Stimulated activated memory B cell treated with anti-CD40 and anti-IgM and Interleukin-4, amounts not matched to agents 10 μg/mL and 1 μg/mL and 100 μg/mL, for 72 hours (primary cell): ENCODE results near the gene LILRB2.
"Not testable (repeated sequence)": the region's sequence is repeated elsewhere in the genome, so short reads cannot be mapped to it uniquely, and the experiment has no call there.

Experiments
- ATAC-seq: fragments of 150-1000 bp; cut with Tn5 transposase; 2 replicates; pipeline ENCODE4 v1.10.0; 2021
- H3K27ac Mint-ChIP-seq: one replicate; pipeline ENCODE4 v1.8.0; 2022; ENCODE audit warnings: mild to moderate bottlenecking, mixed read lengths
- H3K27me3 Mint-ChIP-seq: one replicate; pipeline ENCODE4 v1.8.0; 2022; ENCODE audit warnings: mixed read lengths
- H3K36me3 Mint-ChIP-seq: one replicate; pipeline ENCODE4 v1.8.0; 2022; ENCODE audit warnings: mixed read lengths
- H3K4me1 Mint-ChIP-seq: one replicate; pipeline ENCODE4 v1.8.0; 2022; ENCODE audit warnings: mixed read lengths
- H3K4me3 Mint-ChIP-seq: one replicate; pipeline ENCODE4 v1.8.0; 2022; ENCODE audit warnings: mild to moderate bottlenecking, moderate library complexity, mixed read lengths
- H3K9me3 Mint-ChIP-seq: one replicate; pipeline ENCODE4 v1.8.0; 2022; ENCODE audit warnings: mixed read lengths

Gene LILRB2

DNA sequence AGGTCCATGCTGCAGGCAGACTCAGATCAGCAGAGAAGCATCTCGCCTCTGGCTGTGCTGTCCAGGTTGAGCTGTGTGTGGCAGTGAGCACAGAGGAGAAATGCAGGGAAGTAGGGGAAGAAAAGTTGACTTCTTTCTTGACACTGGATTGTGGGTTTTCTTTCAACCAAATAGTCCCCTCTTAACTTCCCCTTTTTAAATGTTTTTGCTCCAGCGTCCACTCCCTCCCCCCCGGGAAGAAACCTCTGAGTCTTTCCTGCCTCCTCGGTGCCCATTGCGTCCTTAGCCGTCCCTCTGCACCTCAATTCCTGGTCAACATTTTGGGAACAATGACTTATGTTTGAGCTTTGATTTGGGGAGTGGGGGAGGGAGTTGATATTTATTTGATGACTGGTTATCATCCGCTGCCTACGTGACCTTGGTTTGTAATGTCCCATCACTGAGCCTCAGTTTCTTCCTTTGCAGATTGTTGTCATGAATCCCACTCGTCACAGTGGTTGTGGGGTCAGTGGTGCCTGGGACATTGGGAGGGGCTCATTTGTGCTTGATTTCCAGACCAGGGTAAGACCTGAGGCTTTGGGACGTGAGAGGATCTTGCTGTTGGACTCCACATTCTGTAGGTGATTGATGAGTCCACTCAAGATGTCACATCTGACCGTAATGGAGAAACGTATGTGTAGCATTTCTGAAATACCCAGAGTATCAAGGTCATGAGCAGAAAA lies at the start of gene LILRB2:
LILRB2 (minus strand) TSS at position 104 of the 722 bp plus-strand sequence. CDS start 614 bp downstream, outside the sequence.
- ATAC-seq: no peak
- peaks cover 32% of the 10 kb centered on the region for H3K27me3 Mint-ChIP-seq
- peak within 1 kb of the TSS; percentile 5 for H3K4me3 Mint-ChIP-seq
- no peak within 1 kb of the TSS for H3K27ac Mint-ChIP-seq
- peaks cover 62% of the 10 kb centered on the region for H3K4me1 Mint-ChIP-seq
- H3K36me3 Mint-ChIP-seq: no peaks in the 10 kb centered on the region
- H3K9me3 Mint-ChIP-seq: no peaks in the 10 kb centered on the region

DNA sequence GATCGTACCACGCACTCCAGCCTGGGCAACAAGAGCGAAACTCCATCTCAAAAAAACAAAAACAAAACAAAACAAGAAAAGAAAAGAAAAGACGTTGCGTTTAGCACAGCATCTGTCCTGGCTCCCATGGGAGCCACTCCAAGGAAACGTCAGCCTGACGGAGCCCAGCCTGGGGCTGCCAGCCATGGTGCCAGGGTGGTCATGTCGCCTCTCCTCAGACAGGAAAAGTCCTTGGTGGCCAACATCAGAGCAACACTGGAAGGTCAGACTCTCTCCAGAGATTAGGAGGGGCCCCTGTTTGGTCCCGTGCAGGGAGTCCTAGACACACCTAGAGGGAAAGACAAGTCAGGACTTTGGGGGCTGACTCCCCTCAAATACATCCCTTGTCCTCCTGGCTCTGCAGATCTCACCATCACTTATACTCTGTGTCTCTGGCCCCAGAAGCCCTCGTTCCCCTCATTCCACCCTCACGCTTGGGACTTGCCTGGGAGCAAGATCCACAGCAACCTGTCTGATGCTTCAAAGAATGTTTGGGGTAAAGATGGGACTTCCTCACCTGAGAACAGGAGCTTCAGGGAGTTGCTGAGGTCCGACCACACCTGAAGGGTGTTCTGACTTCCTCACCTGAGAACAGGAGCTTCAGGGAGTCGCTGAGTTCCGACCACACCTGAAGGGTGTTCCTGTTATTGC lies 48.7 kb upstream of the LILRB2 start:
- no peak for ATAC-seq
- H3K27ac Mint-ChIP-seq: no peak overlapping the region
- H3K4me1 Mint-ChIP-seq: peaks cover 65% of the 10 kb centered on the region
- no peaks in the 10 kb centered on the region for H3K27me3 Mint-ChIP-seq
- peaks cover 18% of the 10 kb centered on the region for H3K36me3 Mint-ChIP-seq
- peaks cover 6% of the 10 kb centered on the region for H3K9me3 Mint-ChIP-seq
- no peak overlapping the region for H3K4me3 Mint-ChIP-seq

DNA sequence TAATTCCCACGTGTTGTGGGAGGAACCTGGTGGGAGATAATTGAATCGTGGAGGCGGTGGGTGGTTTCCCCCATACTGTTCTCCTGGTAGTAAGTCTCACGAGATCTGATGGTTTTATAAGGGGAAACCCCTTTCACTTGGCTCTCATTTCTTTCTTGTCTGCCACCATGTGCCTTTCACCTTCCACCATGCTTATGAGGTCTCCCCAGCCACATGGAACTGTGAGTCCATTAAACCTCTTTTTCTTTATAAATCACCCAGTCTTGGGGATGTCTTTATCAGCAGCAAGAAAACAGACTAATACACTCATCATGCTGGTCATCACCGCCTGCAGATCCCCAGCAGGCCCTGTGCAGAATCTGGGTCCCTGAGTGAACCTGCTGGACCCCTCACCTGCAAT lies 47.9 kb upstream of the LILRB2 start:
- ATAC-seq, H3K9me3 Mint-ChIP-seq, H3K27ac Mint-ChIP-seq, H3K4me3 Mint-ChIP-seq, H3K27me3 Mint-ChIP-seq: not testable (repeated sequence)
- Mint-ChIP-seq H3K36me3 (peaks cover 18% of the 10 kb centered on the region), H3K4me1 (peaks cover 57% of the 10 kb centered on the region)

DNA sequence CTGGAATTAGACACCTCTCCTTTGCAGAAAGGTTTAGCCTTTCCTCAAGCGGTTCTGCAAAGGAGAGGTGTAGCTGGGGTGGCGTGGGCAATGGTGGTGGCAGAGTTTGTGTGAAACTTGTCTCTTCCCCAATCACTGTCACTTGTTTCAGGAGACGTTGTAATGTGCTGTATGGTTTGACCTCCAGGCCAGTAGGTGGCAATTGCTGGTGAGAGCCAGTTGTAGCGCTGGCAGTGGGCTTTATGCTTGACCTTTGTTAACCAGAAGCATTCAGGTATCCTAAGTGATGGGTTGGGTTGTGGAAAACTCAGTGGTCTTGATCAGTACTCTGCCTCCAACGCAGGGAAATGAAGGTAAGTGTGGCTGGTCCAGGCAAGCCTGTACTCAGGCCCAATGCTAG lies 44.7 kb upstream of the LILRB2 start:
- Mint-ChIP-seq H3K9me3 (peaks cover 9% of the 10 kb centered on the region), H3K4me1 (peaks cover 42% of the 10 kb centered on the region), H3K4me3 (no peak overlapping the region), H3K27ac (no peak overlapping the region), H3K36me3 (peaks cover 18% of the 10 kb centered on the region), H3K27me3 (no peaks in the 10 kb centered on the region)
- ATAC-seq: peak; percentile 45

DNA sequence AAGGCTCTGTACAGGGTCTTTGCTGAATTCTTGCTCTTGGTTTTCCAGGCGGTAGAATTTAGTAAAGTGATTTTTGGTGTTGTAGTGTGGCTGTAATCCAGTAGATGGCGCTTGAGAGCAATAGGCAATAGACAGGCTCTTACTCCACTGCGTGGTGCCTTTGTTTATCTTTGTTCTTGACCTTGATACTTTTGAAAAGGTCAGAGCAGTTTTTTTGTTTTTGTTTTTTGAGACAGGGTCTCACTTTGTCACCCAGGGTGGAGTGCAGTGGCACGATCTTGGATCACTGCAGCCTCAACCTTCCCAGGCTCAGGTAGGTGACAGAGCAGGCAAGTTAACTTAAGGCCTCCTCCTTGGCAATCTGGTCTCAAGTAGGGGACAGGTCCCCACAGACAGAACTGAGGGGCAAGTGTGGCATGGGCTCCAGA lies 44.3 kb upstream of the LILRB2 start:
- Mint-ChIP-seq H3K27ac (no peak overlapping the region), H3K9me3 (peaks cover 9% of the 10 kb centered on the region), H3K36me3 (peaks cover 18% of the 10 kb centered on the region), H3K4me3 (no peak overlapping the region), H3K4me1 (peaks cover 46% of the 10 kb centered on the region), H3K27me3 (no peaks in the 10 kb centered on the region)
- ATAC-seq: peak; percentile 34

DNA sequence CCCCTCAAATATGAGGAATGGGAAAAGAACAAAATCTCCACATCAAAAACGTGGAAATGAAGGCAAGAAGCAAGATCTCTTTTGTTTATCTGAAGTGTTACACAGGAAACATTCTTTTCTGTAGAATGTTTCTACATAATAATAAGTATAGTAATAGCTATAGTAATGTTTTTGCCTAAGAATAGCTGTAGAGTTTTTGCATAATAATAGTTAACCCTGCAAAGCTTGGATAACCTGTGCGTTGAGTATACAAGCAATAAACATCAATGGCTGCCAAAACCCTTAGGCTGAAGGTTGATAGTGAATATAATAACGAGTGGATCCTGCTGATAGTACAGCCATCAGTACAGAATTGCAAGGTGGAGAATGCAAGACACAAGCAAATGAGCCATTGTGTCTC lies 43.2 kb upstream of the LILRB2 start:
- peaks cover 8% of the 10 kb centered on the region for H3K36me3 Mint-ChIP-seq
- peaks cover 9% of the 10 kb centered on the region for H3K9me3 Mint-ChIP-seq
- peaks cover 43% of the 10 kb centered on the region for H3K4me1 Mint-ChIP-seq
- no peak for ATAC-seq
- no peaks in the 10 kb centered on the region for H3K27me3 Mint-ChIP-seq
- H3K27ac Mint-ChIP-seq: no peak overlapping the region
- H3K4me3 Mint-ChIP-seq: no peak overlapping the region

DNA sequence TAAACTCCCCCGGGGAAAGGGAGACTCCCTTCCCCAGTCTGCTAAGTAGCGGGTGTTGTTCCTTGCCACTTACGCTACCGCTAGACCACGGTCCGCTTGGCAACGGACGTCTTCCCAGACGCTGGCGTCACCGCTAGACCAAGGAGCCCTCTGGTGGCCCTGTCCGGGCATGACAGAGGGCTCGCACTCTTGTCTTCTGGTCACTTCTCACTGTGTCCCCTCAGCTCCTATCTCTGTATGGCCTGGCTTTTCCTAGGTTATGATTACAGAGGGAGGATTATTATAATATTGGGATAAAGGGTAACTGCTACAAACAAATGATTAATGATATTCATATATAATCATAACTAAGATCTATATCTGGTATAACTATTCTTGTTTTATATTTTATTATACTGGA lies 42.0 kb upstream of the LILRB2 start:
- H3K36me3 Mint-ChIP-seq, H3K27ac Mint-ChIP-seq, ATAC-seq, H3K9me3 Mint-ChIP-seq, H3K27me3 Mint-ChIP-seq, H3K4me3 Mint-ChIP-seq: not testable (repeated sequence)
- H3K4me1 Mint-ChIP-seq: peaks cover 38% of the 10 kb centered on the region

DNA sequence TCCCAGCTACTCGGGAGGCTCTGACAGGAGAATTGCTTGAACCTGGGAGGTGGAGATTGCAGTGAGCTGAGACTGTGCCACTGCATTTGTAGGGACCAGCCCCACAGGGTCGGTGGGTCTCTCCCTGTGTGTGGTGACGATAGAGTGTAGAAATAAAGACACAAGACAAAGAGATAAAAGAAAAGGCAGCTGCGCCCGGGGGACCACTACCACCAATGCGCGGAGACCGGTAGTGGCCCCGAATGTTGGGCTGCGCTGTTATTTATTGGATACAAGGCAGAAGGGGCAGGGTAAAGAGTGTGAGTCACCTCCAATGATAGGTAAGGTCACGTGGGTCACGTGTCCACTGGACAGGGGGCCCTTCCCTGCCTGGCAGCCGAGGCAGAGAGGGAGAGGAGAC lies 41.4 kb upstream of the LILRB2 start:
- not testable (repeated sequence) for H3K4me3 Mint-ChIP-seq, H3K27ac Mint-ChIP-seq, H3K9me3 Mint-ChIP-seq, ATAC-seq, H3K27me3 Mint-ChIP-seq, H3K36me3 Mint-ChIP-seq
- H3K4me1 Mint-ChIP-seq: peaks cover 34% of the 10 kb centered on the region

DNA sequence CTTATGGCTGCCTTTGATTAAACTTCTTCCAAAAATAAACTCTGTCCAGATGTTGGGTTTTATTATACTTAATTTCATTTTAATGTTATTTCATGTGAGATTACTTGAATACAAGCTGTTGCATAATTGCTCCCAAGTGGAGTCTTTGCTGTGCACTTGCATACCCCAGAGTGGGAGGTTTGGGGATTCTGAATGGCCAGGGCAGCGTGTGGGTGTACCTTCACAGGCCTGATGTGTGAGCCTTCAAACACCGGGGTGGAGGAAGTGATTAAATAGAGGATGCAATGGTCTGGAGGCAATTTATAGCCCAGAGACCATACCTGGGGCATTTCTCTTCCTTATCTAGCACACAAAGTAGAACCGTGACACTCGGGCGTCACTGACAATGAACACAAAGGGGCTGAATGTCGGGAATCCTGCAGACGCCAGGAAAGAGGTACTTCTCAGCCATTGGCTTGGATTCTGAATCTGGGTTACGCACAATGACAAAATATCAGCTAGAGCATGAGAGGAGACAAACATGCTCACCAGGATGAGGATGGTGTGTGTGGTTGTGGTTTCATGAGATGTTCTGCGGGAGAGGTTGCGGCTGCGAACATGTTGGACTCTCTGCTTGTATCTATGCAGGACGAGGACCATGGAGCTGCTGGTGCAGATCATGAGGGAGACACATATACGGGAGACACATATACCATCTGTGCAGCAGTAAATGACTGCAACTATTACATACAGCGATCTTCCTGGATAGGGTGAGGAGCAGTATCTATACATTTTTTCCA lies 39.2 kb upstream of the LILRB2 start:
- no peaks in the 10 kb centered on the region for H3K27me3 Mint-ChIP-seq
- no peaks in the 10 kb centered on the region for H3K36me3 Mint-ChIP-seq
- no peak overlapping the region for H3K4me3 Mint-ChIP-seq
- no peak for ATAC-seq
- peaks cover 3% of the 10 kb centered on the region for H3K9me3 Mint-ChIP-seq
- H3K27ac Mint-ChIP-seq: no peak overlapping the region
- peaks cover 17% of the 10 kb centered on the region for H3K4me1 Mint-ChIP-seq

DNA sequence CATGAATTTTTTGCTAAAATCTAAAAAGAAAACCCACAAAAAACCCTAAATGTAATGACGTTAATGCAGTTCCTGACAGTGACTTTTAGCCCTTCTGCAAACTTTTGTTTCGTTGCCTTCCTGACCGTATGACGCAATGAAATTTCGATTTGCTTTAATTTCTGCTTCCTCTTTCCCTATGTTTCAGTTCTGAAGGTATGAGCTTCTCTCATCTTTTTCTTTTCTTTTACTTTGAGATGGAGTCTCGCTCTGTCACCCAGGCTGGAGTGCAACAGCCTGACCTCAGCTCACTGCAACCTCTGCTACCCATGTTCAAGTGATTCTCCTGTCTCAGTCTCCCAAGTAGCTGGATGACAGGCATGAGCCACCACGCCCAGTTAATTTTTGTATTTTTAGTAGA lies 38.1 kb upstream of the LILRB2 start:
- peaks cover 13% of the 10 kb centered on the region for H3K4me1 Mint-ChIP-seq
- peak overlapping the region; percentile 54 for H3K4me3 Mint-ChIP-seq
- ATAC-seq: peak; percentile 64
- peaks cover 3% of the 10 kb centered on the region for H3K9me3 Mint-ChIP-seq
- H3K36me3 Mint-ChIP-seq: no peaks in the 10 kb centered on the region
- no peaks in the 10 kb centered on the region for H3K27me3 Mint-ChIP-seq
- H3K27ac Mint-ChIP-seq: peak overlapping the region; percentile 55

DNA sequence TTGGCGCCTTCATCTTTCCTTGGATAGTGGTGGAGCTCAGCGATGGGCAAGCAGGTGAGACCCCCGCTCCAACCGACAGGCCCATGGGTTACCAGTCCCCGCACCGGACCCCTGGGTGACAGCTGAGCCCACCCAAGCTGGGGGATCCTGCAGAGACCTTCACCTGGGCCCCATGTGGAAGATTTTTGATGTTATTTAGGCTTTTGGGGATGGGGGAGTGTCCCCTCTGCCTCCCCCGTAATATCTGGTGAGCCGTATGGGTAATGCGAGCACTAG lies 37.0 kb upstream of the LILRB2 start:
- Mint-ChIP-seq H3K36me3 (no peaks in the 10 kb centered on the region), H3K27ac (no peak overlapping the region), H3K27me3 (no peaks in the 10 kb centered on the region), H3K4me1 (peaks cover 17% of the 10 kb centered on the region), H3K4me3 (no peak overlapping the region), H3K9me3 (peaks cover 3% of the 10 kb centered on the region)
- no peak for ATAC-seq

DNA sequence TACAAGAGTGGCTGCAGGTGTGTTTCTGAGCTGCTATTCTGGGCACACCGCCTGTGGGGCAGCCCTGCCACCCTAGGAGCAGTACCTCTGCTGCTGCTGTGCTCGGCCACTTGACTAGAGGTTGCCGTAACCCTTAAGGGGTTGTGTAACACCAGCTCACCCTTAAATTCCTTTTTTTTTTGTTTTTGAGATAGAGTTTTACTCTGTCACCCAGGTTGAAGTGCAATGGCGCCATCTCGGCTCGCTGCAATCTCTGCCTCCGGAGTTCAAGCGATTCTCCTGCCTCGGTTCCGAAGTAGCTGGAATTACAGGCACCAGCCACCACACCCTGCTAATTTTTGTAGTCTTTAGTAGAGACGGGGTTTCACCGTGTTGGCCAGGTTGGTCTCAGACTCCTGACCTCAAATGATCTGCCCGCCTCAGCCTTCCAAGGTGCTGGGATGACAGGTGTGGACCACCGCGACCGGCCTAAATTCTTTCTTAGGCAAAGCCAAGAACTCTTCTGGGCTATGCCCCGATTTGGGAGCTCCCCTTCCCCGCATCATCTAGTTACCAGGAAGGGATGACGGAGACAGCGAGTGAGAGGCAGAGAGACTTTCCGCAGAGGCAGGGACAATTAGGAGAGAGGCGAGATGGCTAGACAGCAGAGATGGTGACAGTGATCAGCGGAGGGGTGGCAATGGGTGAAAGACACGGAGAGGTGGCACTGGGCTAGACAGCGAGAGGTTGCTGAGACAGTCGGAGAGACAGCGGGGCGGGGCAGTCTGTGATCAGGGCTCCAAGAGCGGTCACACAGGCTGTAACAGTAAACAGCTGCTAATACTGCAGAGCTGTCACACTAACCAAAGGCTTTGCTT lies 36.4 kb upstream of the LILRB2 start:
- Mint-ChIP-seq H3K4me1 (peaks cover 23% of the 10 kb centered on the region), H3K4me3 (no peak overlapping the region), H3K36me3 (no peaks in the 10 kb centered on the region), H3K9me3 (peaks cover 3% of the 10 kb centered on the region), H3K27me3 (peaks cover 5% of the 10 kb centered on the region), H3K27ac (no peak overlapping the region)
- no peak for ATAC-seq

DNA sequence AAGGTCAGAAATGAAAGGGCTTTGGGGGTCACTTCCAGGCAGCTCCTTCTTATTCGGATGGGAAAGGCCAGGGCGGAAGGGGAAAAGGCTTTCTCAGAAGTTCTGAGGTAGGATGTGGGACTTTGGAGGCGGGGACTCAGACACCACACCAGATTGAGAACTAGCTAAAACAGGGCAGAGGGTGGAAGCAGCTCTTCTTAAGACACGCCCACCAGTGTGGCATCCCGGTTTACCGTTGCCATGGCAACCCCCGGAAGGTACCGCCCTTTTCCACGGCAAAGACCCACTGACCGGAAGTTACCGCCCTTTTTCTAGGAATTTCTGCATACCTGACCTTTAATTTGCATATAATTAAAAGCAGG lies 35.8 kb upstream of the LILRB2 start:
- no peaks in the 10 kb centered on the region for H3K36me3 Mint-ChIP-seq
- peaks cover 28% of the 10 kb centered on the region for H3K4me1 Mint-ChIP-seq
- H3K9me3 Mint-ChIP-seq: peaks cover 2% of the 10 kb centered on the region
- ATAC-seq: no peak
- H3K27me3 Mint-ChIP-seq: peaks cover 10% of the 10 kb centered on the region
- H3K27ac Mint-ChIP-seq: no peak overlapping the region
- H3K4me3 Mint-ChIP-seq: no peak overlapping the region

DNA sequence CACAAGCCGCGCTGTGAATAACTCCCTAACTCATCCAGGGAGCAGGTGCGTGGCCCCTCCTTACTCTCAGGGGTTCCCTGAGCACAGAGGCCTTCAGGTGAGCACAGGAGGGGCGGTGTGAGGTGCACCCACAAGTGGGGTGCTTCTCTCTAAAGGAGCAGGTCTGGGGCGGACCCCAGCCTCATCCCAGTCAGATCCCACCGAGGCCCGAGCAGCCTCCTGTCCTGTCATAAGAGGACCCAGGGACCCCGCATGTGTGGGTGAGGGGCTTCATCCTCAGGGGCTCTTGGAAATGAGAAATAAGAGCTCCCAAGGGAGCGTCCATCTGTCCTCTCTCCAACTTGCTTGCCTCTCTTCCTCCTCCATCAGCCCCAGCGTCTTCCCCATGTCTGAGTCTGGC lies 35.0 kb upstream of the LILRB2 start:
- no peaks in the 10 kb centered on the region for H3K36me3 Mint-ChIP-seq
- no peak overlapping the region for H3K27ac Mint-ChIP-seq
- H3K4me3 Mint-ChIP-seq: no peak overlapping the region
- no peak for ATAC-seq
- H3K9me3 Mint-ChIP-seq: no peaks in the 10 kb centered on the region
- peaks cover 28% of the 10 kb centered on the region for H3K4me1 Mint-ChIP-seq
- H3K27me3 Mint-ChIP-seq: peaks cover 16% of the 10 kb centered on the region
